PFSK-1 (cell line): ENCODE measurements around the gene N4BP2.

ENCODE experiments used
- FOXP2 ChIP-seq: optimal IDR thresholded peaks from 2 replicates; pipeline ENCODE3; 2011; ENCODE audit warnings: borderline replicate concordance, control low read depth, inconsistent platforms; ENCODE audit not compliant: insufficient read depth; ENCODE audit errors: extremely low read length, extremely low read depth
- TAF1 ChIP-seq: IDR thresholded peaks from 2 replicates; pipeline ENCODE4 v1.6.1; 2012; ENCODE audit warnings: low read length, control low read depth, borderline replicate concordance; ENCODE audit not compliant: insufficient read depth

DNA sequence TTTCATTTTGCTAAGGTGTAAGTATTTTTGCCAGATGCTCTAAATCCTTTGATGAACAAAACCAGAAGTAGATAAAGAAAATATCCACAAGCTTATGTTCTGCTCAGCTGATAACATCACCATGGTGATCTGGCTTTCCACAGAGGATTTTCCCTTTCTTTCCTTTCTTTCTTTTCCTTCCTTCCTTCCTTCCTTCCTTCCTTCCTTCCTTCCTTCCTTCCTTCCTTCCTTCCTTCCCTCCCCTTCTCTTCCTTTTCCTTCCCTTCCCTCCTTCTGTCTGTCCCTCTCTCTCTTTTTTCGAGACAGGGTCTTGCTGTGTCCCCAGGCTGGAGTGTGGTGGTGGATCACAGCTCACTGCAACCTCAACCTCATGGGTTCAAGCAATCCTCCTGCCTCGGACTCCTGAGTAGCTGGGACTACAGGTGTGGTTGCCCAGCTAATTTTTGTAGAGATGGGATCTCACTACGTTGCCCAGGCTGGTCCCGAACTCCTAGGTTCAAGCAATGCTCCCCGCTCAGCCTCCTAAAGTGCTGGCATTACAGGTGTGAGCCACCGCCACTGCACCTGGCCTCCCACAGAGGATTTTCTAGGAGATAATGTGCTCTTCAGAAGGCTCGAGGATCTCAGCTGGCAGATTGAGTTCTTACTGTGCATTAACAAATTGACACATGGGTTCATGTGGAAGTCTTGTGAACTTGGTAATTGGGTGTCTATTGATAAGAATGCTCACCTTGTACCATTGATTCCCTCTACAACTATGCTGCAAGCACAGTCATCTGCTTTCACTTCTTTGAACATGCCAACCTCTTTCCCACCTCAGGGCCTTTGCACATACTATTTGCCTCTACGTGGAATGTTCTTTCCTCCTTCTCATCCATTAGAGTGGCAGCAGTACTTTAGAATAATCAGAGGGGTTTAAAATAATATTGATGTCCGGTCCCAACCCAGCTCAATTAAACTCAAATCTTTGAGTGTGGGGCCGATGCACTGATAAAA lies 138.8 kb downstream of the N4BP2 start:
- TF ChIP-seq TAF1: no peak
- no peak for TF ChIP-seq FOXP2
